SH-SY5Y (cell line): Measurements from ENCODE around the gene WAPL.

Experiments used
- GATA2 ChIP-seq: IDR thresholded peaks from 2 replicates; pipeline ENCODE4 v1.6.1; 2011; ENCODE audit warnings: mild to moderate bottlenecking, low read depth, low read length
- GATA3 ChIP-seq: IDR thresholded peaks from 2 replicates; pipeline ENCODE4 v1.6.1; 2011; ENCODE audit warnings: low read depth, mild to moderate bottlenecking, low read length, moderate library complexity

Gene WAPL

DNA sequence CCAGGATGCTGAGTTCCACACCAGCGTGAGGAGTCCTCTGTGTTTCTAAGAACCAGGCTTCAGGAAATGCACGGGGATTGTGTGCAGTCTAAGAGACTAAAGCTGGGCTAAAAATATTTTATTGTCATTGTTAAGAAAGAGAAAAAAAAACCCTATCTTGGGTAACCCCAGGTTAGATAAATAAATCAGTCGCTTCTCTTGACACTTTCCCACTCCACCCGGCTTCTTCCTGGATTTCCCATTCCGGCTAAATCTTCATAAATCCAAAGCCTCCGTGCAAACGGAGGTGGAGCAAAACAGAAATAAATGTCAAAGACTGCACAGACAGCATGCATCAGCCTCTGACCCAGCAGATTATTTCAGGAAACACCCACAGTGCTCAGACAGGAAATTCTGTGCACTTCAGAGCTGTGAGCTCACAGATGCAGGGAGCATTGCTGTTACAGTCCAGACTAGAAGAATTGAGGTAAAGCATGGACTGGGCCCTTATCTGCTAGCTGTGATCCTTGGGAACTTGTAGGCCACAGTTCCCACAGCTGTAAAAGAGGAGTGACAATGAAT is 110.2 kb downstream of the WAPL start:
- TF ChIP-seq GATA2 (no peak), GATA3 (no peak)

- no peak for TF ChIP-seq GATA3
- TF ChIP-seq GATA2 = no peak
These were observed 111.0 kb downstream of the WAPL start for GRCh38 chr10:86410542-86411124.

- TF ChIP-seq GATA3 (no peak), GATA2 (no peak)
These were observed 112.4 kb downstream of the WAPL start for GRCh38 chr10:86409183-86409582.

DNA sequence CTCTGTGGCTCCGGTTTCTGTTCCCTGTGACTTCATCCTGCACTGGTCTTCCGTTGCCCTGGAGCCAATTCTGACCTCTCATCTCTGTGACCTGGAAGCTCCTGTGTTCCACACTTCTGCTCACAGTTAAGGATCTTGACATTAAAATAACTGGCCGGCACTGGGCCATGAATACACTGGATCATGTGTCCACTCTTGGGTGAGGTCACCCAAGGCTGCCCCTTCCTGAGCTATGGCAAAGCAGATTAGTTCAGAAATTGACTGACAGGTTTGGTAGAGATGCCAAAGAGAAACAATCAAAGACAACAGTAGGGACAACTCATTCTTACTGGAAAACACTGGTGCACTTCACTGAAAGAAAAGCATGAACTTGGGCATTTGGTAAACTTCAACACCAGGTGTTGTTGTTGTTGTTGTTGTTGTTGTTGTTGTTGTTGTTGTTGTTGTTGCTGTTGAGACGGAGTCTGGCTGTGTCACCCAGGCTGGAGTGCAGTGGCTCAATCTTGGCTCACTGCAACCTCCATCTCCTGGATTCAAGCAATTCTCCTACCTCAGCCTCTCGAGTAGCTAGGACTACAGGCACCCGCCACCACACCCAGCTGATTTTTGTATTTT is 118.3 kb downstream of the WAPL start:
- TF ChIP-seq GATA3 = no peak
- TF ChIP-seq GATA2 = no peak

DNA sequence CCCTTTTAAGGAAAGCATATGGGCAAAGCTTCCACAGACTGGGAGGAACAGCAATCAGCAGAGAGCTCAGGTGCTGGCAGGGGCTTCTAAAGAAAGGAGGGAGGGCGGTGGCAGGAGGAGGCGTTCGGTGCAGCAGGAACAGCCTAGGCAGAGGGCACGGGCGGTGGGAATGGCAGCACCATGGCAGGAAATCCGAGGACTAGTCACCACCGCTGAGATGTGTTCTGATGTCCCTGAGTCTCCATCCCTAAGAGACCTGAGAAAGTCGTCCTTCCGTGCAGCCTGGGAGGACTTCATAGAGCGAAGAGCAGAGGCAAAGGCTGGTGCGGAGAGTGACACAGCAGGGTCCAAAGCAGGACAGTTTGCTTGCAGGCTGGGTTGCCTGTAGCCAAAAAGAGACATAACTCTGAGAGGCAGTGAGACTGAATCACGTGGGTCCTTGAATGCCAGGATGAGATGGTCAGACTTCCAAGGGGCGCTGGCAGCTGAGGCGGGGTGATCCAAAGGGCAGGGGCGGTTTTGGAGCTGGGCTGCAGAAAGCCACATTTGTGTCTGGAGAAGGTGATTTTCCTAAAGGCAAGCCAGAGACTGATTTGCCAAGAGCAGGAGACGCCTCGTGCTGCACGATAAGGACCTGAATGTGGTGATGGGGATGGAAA is 119.2 kb downstream of the WAPL start:
- TF ChIP-seq GATA2 (no peak), GATA3 (no peak)

DNA sequence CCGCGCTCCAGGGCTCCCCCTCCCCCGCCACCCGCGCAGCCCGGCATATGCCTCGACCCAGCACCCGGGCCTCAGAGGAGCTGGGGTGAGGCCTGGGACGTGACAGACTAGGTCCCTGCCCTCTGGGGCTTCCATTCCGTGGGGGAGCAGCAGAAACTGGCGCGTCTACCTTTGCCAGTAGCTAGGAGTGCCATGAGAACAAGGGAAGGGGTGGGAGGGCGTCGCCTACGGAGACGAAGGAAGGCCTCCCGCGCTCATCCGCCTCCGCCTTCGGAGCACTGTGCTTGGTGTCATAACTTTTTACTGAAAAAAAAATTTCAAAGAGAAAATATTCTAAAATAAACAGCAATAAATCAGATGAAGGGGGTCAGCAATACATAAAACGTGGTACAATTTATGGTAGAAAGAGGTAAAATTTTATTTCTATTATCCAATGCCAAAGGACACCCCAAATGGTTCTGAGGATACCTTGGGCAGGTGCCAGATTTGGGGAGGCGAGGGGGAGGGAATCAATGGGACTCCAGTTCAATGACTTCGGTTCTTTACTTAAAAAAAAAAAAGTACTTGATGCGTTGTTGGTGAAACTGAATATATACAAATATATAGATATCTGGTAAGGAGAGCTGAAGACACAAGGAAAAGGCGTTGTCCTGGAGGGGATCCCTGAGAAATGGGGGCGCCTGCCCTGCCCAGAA is 119.9 kb downstream of the WAPL start:
- TF ChIP-seq GATA3 (no peak), GATA2 (no peak)

DNA sequence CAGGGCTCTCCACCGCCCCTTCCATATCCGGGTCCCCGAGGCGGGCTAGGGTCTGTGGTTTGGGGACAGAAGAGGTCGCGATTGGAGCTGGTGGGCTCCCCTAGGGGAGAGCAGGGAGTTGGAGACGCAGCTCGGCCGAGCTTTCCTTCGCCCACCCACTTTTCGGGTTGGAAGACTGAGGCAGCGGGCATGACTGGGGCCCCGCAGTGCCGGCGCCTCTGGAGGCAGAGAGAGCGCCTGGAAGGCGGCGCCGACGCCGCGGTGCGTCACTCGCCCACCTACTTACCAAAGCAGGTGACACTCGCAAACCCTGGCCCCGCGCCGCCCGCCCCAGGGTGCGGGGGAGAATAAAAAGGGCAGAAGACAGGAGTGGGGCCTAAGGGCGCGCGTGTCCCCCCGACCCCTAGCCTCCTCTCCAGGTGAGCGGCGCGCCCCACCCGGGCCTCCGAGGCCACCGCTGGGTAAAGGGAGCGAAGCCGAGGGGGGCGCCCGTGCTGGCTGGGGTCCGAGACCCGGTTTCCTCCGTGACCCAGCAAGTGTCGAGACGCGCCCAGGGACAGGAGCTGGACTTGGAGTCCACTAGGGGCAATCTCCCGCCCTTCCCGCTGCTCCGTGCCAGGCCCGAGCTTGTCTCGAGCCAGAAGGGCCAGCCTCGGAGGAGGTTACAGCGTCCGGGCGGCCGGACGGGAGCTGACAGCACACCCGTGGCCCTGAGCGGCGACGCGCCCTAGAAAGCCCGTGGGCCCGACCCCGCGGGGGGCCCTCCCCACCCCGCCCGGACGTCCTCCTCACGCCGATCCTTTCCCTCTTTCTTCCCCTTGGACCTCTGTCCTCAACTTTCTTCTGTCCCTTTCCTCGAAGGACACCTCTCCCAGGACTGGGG is 120.6 kb downstream of the WAPL start:
- TF ChIP-seq GATA3 (no peak), GATA2 (no peak)

DNA sequence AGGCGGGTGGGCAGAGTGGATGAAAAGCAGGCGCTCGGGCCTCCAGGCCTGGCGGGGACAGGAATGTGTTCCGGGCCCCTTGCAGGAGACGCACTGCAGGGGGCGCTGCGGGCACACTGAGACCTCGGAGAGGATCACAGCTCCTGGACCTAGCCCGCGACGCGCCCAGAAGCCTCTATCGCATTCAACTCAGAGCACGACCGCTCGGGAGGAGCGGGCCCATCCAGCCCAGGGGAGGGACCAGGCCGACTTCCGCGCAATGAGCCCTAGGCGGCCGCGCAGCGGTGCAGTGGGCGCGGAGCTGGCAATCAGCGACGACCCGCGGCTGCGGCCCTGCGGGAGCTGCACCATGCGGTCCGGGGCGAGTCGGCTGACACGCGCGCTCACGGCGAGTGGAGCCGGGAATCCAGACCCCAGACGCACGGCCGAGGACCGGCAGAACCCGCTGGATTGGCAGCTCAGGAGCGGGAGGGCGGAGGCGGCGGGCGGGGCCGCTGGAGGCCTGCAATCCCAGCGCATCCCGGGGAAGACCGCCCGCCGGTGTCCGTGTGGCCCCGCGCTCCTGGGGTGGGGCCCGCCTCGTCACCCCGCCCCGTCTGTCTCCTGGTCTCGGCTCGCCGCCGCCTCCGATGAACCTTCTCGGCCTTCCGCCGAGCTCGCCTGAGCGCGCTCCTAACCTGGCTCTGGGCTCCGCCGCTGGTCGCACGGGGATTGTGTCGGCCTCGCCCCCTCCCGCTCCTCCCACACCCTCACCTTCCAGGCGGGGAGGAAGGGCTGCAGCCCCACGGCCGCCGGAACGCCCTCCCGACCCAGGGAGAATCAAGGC is 121.5 kb downstream of the WAPL start:
- no peak for TF ChIP-seq GATA3

DNA sequence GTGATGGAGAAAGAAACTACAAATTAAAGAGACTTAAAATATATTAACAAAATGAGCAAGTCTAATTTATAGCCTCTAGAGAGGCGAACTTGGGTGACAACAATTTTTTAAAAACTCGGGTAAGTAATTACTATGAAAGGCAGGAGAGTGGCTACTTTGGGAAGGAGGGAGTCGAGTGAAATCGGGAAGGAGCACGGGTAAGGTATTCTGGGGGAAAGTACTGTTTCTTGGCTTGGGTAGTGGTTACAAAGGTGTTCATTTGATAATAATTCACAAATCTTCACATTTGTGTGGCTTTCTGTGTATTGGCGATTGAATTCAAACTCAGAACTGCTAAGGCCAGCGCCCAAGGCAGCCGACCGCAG is 122.1 kb downstream of the WAPL start:
- TF ChIP-seq GATA2 (no peak), GATA3 (no peak)

DNA sequence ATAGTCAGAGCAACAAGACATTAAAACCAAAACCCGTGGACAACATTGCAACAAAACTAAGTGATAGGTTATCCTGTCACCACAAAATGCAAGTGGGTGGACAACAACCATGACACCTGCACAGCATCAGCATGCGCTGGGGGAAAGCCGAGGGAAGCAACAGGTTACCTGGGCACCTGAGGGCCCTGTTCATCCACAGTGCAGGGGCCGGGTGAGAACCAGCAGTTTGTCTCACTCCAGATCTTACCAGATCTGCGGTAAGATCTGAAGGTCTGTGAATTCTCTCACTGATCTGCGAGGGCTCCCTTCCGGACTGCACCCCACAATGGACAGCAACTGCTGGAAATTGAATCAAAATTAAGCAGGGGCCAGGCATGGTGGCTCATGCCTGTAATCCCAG is 124.5 kb downstream of the WAPL start:
- TF ChIP-seq GATA3 (no peak), GATA2 (no peak)

GRCh38 chr10:86393862-86394455 is 127.6 kb downstream of the WAPL start:
- TF ChIP-seq GATA2 (no peak), GATA3 (no peak)

GRCh38 chr10:86393362-86393761 is 128.2 kb downstream of the WAPL start:
- TF ChIP-seq GATA2 = no peak
- TF ChIP-seq GATA3 = no peak

GRCh38 chr10:86392723-86393094 is 128.9 kb downstream of the WAPL start:
- TF ChIP-seq GATA3 (no peak), GATA2 (no peak)
